Gastrocnemius medialis (tissue), 4 donors: Measurements from ENCODE around the gene MFRP. TPM values are rescaled to one million over a fixed set of nuclear protein-coding genes. Genes with fewer than 3 reads are reported as not detected.

Experiments
- ATAC-seq, 2 donors: fragments of 150-250 bp; one replicate each; pipeline ENCODE4 v1.9.1; 2016
- DNase-seq, 2 donors: peaks; one replicate each; pipeline ENCODE4 v3.0.0-alpha.2; 2019
- H3K27ac ChIP-seq, 4 donors: fragments of 200-600 bp; sonication (generic); 1 replicate in 1 of 4; 2 replicates in 3 of 4; pipeline ENCODE4 v1.5.1; 2016 to 2018; ENCODE audit warnings: mild to moderate bottlenecking in 2 of 4, moderate library complexity in 1 of 4
- H3K27me3 ChIP-seq, 3 donors: fragments of 200-600 bp; sonication (generic) in 2 of 3; 1 replicate in 1 of 3; 2 replicates in 2 of 3; pipeline versions ENCODE4 v1.5.1 to v1.6.0; 2016 to 2019; ENCODE audit warnings: mild to moderate bottlenecking in 1 of 3, moderate library complexity in 1 of 3
- H3K36me3 ChIP-seq, 2 donors: fragments of 200-600 bp; sonication (generic) in 1 of 2; one replicate each; pipeline ENCODE4 v1.5.1; 2017 to 2018
- H3K4me1 ChIP-seq, 2 donors: fragments of 200-600 bp; sonication (generic) in 1 of 2; one replicate each; pipeline ENCODE4 v1.5.1; 2016 to 2017; ENCODE audit warnings: mild to moderate bottlenecking in 2 of 2
- H3K4me3 ChIP-seq, 4 donors: fragments of 200-600 bp; sonication (generic) in 3 of 4; 1 replicate in 1 of 4; 2 replicates in 3 of 4; pipeline ENCODE4 v1.5.1; 2016 to 2019; ENCODE audit warnings: mild to moderate bottlenecking in 2 of 4
- H3K9me3 ChIP-seq, 3 donors: fragments of 200-600 bp; sonication (generic) in 2 of 3; 1 replicate in 1 of 3; 2 replicates in 2 of 3; pipeline ENCODE4 v1.5.1; 2016 to 2019
- CTCF ChIP-seq, 5 experiments: fragments of 450-650 bp in 3 of 5; fragments of 200-600 bp in 2 of 5; sonication (generic) in 2 of 5; IDR thresholded peaks in 4 of 5; conservative IDR thresholded peaks in 1 of 5; 1 replicate in 4 of 5; 2 replicates in 1 of 5; pipeline ENCODE4 v1.5.1; 2016 to 2019; ENCODE audit warnings: antibody characterized with exemption in 5 of 5, mild to moderate bottlenecking in 3 of 5, moderate library complexity in 3 of 5
- POLR2A ChIP-seq, 2 donors: fragments of 450-650 bp; IDR thresholded peaks; one replicate each; pipeline ENCODE4 v1.6.1; 2017; ENCODE audit warnings: antibody characterized with exemption in 2 of 2, mild to moderate bottlenecking in 2 of 2, moderate library complexity in 2 of 2
- in situ Hi-C, 4 donors: fragments of 200-750 bp; cut with MboI; loops; one replicate each; pipeline versions ENCODE4 v1.15.0 to v1.8.0; 2017; ENCODE audit warnings: low sequenced_read_pairs in 4 of 4
- intact Hi-C: fragments of 100-400 bp; cut with DNase I; formaldehyde crosslinking; loops from one replicate; pipeline ENCODE4 v1.15.1; 2023; ENCODE audit warnings: low total_unique reads
- total RNA-seq, 4 donors: library from RNA; depleted of rRNA; stranded (reverse); fragments of >200 nt; gene quantifications; one replicate each; pipeline versions ENCODE4 v1.1.0 to v1.2.3, GENCODE V29; 2016

Gene MFRP
- total RNA-seq, 4 donors from 2014 or later, result not detected

- peaks cover 29 to 37% of the 10 kb centered on the region in 2 donors for H3K4me1 ChIP-seq
These were observed 4.5 kb downstream of the MFRP start for GRCh38 chr11:119342023-119342300.

GRCh38 chr11:119341222-119342022 lies 5.1 kb downstream of the MFRP start:
- ATAC-seq, result no peak
- DNase-seq, result peak in 1 of 2 donors; percentile 15
- no peaks in the 10 kb centered on the region for H3K9me3 ChIP-seq
- H3K36me3 ChIP-seq, result no peaks in the 10 kb centered on the region
- intact Hi-C loops, result loop anchor here (5.0 kb wide), 1 partner anchor 131 kb away; no protein-coding TSS in a partner anchor
- in situ Hi-C loops, result no loop called here
- H3K27ac ChIP-seq, result peak overlapping the region; percentile 72 to 90 (median 82)
- H3K4me1 ChIP-seq, result peaks cover 29 to 42% of the 10 kb centered on the region in 2 donors
- H3K4me3 ChIP-seq, result peak overlapping the region; percentile 61 to 73 (median 66)
- TF ChIP-seq CTCF (IDR thresholded peaks at IDR 0.05 in 4 of 5, conservative IDR thresholded peaks at IDR 0.05 in 1 of 5) (no peak), POLR2A (IDR thresholded peaks at IDR 0.05) (no peak)
- H3K27me3 ChIP-seq, result peaks cover 5 to 11% (median 8%) of the 10 kb centered on the region in 3 donors

More at GRCh38 chr11:119342023-119342300, 4.5 kb downstream of the MFRP start:
- no peak overlapping the region for H3K27ac ChIP-seq
- in situ Hi-C loops (no loop called here), intact Hi-C loops (loop anchor here (5.0 kb wide), 1 partner anchor 130 kb away; no protein-coding TSS in a partner anchor)
- no peaks in the 10 kb centered on the region for H3K9me3 ChIP-seq
- no peak for TF ChIP-seq CTCF (IDR thresholded peaks at IDR 0.05 in 4 of 5, conservative IDR thresholded peaks at IDR 0.05 in 1 of 5)
- no peak for TF ChIP-seq POLR2A (IDR thresholded peaks at IDR 0.05)
- H3K4me3 ChIP-seq, result no peak overlapping the region
- H3K27me3 ChIP-seq, result peaks cover 5 to 11% (median 8%) of the 10 kb centered on the region in 3 donors
- H3K36me3 ChIP-seq, result no peaks in the 10 kb centered on the region
- ATAC-seq, result no peak
- peak in 1 of 2 donors; percentile 10 for DNase-seq

GRCh38 chr11:119340335-119341221 lies 5.9 kb downstream of the MFRP start, which contains the start of gene C1QTNF5:
Gene C1QTNF5, minus strand, starts transcription at chr11:119340883. Its CDS starts 486 bp downstream, at chr11:119340397.
- intact Hi-C loops (loop anchor here (5.0 kb wide), 1 partner anchor 132 kb away; no protein-coding TSS in a partner anchor), in situ Hi-C loops (no loop called here)
- H3K9me3 ChIP-seq, result no peaks in the 10 kb centered on the region
- ATAC-seq (peak; percentile 19 to 36), DNase-seq (peak in 1 of 2 donors; percentile 67)
- no peaks in the 10 kb centered on the region for H3K36me3 ChIP-seq
- peaks cover 5 to 11% (median 8%) of the 10 kb centered on the region in 3 donors for H3K27me3 ChIP-seq
- TF ChIP-seq POLR2A (IDR thresholded peaks at IDR 0.05) (peak in 1 of 2 donors; percentile 39), CTCF (IDR thresholded peaks at IDR 0.05 in 4 of 5, conservative IDR thresholded peaks at IDR 0.05 in 1 of 5) (no peak)
- peak within 1 kb of the TSS; percentile 61 to 73 (median 66) for H3K4me3 ChIP-seq
- peaks cover 33 to 51% of the 10 kb centered on the region in 2 donors for H3K4me1 ChIP-seq
- peak within 1 kb of the TSS; percentile 72 to 90 (median 82) for H3K27ac ChIP-seq

GRCh38 chr11:119339589-119340334 lies 6.7 kb downstream of the MFRP start:
- Histone ChIP-seq H3K4me3 (peak overlapping the region; percentile 61 to 73 (median 66)), H3K27me3 (peaks cover 5 to 11% (median 8%) of the 10 kb centered on the region in 3 donors), H3K9me3 (no peaks in the 10 kb centered on the region), H3K36me3 (no peaks in the 10 kb centered on the region), H3K27ac (peak overlapping the region; percentile 72 to 90 (median 82)), H3K4me1 (peaks cover 41 to 59% of the 10 kb centered on the region in 2 donors)
- peak in 1 of 2 donors; percentile 55 for DNase-seq
- peak; percentile 58 to 66 for ATAC-seq
- TF ChIP-seq POLR2A (IDR thresholded peaks at IDR 0.05), result peak in 1 of 2 donors; percentile 38
- TF ChIP-seq CTCF (IDR thresholded peaks at IDR 0.05 in 4 of 5, conservative IDR thresholded peaks at IDR 0.05 in 1 of 5), result peak; percentile 89 to 98 (median 96)
- intact Hi-C loops (loop anchor here (5.0 kb wide), 3 partner anchors 132 to 237 kb away; partner anchors contain the start of genes CBL and DPAGT1), in situ Hi-C loops (loop anchor here in 2 of 4 donors (10.0 kb wide), 2 partner anchors 135 to 145 kb away; no protein-coding TSS in a partner anchor)
